ENCODE measurements around the gene UAP1L1.

Gene UAP1L1

GRCh38 chr9:137089232-137089947, 12.1 kb downstream of the UAP1L1 start:
- no peak for TF ChIP-seq CTCF (IDR thresholded peaks at IDR 0.05)
- Histone ChIP-seq H3K9me3 (no peaks in the 10 kb centered on the region), H3K4me1 (ENCODE audit: control insufficient read depth in 1 of 2, insufficient read depth in 1 of 2, low read depth in 1 of 2, low read length in 1 of 2) (peaks cover 25 to 27% of the 10 kb centered on the region in 2 experiments), H3K27ac (no peak overlapping the region), H3K36me3 (peaks cover 22% of the 10 kb centered on the region), H3K27me3 (peaks cover 4% of the 10 kb centered on the region), H3K4me3 (ENCODE audit: low read depth in 1 of 2, low read length in 1 of 2) (no peak overlapping the region)

GRCh38 chr9:137095664-137096517, 18.6 kb downstream of the UAP1L1 start:
- no peaks in the 10 kb centered on the region for H3K27me3 ChIP-seq
- TF ChIP-seq CTCF (IDR thresholded peaks at IDR 0.05) = no peak
- no peaks in the 10 kb centered on the region for H3K9me3 ChIP-seq
- peaks cover 54% of the 10 kb centered on the region for H3K36me3 ChIP-seq
- H3K27ac ChIP-seq = no peak overlapping the region
- no peaks in the 10 kb centered on the region for H3K4me1 ChIP-seq (ENCODE audit: control insufficient read depth in 1 of 2, insufficient read depth in 1 of 2, low read depth in 1 of 2, low read length in 1 of 2)
- no peak overlapping the region for H3K4me3 ChIP-seq (ENCODE audit: low read depth in 1 of 2, low read length in 1 of 2)

- H3K27me3 ChIP-seq = no peaks in the 10 kb centered on the region
- H3K36me3 ChIP-seq = peaks cover 65% of the 10 kb centered on the region
- H3K4me3 ChIP-seq (ENCODE audit: low read depth in 1 of 2, low read length in 1 of 2) = no peak overlapping the region
- H3K4me1 ChIP-seq (ENCODE audit: control insufficient read depth in 1 of 2, insufficient read depth in 1 of 2, low read depth in 1 of 2, low read length in 1 of 2) = no peaks in the 10 kb centered on the region
- H3K9me3 ChIP-seq = no peaks in the 10 kb centered on the region
- TF ChIP-seq CTCF (IDR thresholded peaks at IDR 0.05) = no peak
- no peak overlapping the region for H3K27ac ChIP-seq
Observed at GRCh38 chr9:137096785-137097546, 19.6 kb downstream of the UAP1L1 start.

GRCh38 chr9:137097761-137098462, 20.6 kb downstream of the UAP1L1 start:
- Histone ChIP-seq H3K4me3 (ENCODE audit: low read depth in 1 of 2, low read length in 1 of 2) (no peak overlapping the region), H3K4me1 (ENCODE audit: control insufficient read depth in 1 of 2, insufficient read depth in 1 of 2, low read depth in 1 of 2, low read length in 1 of 2) (no peaks in the 10 kb centered on the region), H3K27me3 (no peaks in the 10 kb centered on the region), H3K27ac (no peak overlapping the region), H3K9me3 (no peaks in the 10 kb centered on the region), H3K36me3 (peaks cover 69% of the 10 kb centered on the region)
- TF ChIP-seq CTCF (IDR thresholded peaks at IDR 0.05) = no peak

- Histone ChIP-seq H3K9me3 (no peaks in the 10 kb centered on the region), H3K4me1 (ENCODE audit: control insufficient read depth in 1 of 2, insufficient read depth in 1 of 2, low read depth in 1 of 2, low read length in 1 of 2) (no peaks in the 10 kb centered on the region), H3K36me3 (peaks cover 80% of the 10 kb centered on the region), H3K27me3 (no peaks in the 10 kb centered on the region), H3K27ac (no peak overlapping the region), H3K4me3 (ENCODE audit: low read depth in 1 of 2, low read length in 1 of 2) (no peak overlapping the region)
- no peak for TF ChIP-seq CTCF (IDR thresholded peaks at IDR 0.05)
Observed at GRCh38 chr9:137099231-137099630, 21.9 kb downstream of the UAP1L1 start.

Measured in neutrophil (primary cell).